ENCODE results near the gene VAPA.

The VAPA gene

DNA sequence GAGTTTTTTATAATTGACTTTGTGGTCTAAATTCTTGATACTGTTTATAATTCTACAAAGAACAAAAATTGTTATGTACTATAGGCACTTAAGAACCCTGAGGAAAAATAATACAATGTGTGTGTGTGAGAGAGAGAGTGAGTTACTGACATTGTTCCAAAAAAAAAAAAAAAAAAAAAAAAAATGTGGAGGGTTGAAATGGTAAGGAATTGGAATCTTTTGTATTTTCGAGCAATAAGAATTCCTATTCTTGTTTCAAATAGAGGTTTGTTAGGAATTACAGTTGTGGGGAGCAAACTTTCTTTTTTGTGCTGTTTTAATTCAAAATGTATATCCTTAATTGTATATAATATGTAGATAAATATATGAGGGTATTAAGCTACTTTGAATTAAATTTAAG, 45.7 kb downstream of the VAPA start:
- Histone ChIP-seq H3K27ac (ENCODE audit: low read depth, low read length) (no peak overlapping the region), H4K91ac (ENCODE audit: low read depth, low read length) (no peak overlapping the region), H3K18ac (ENCODE audit: low read length) (no peak overlapping the region), H2AFZ (ENCODE audit: insufficient read depth, low read length, poor library complexity) (no peak overlapping the region), H3K23ac (ENCODE audit: low read length) (no peak overlapping the region), H4K12ac (ENCODE audit: low read depth, low read length) (no peak overlapping the region), H3K36me3 (ENCODE audit: control insufficient read depth in 1 of 2, insufficient read depth in 2 of 2, low read length in 2 of 2) (peaks cover 0 to 1% of the 10 kb centered on the region in 2 experiments), H3K9me3 (ENCODE audit: insufficient read depth, low read depth, low read length) (no peaks in the 10 kb centered on the region), H3K4me2 (ENCODE audit: low read length) (no peak overlapping the region), H4K8ac (ENCODE audit: low read depth, low read length) (no peak overlapping the region), H2BK12ac (ENCODE audit: low read length) (no peak overlapping the region), H3K79me2 (ENCODE audit: control insufficient read depth, insufficient read depth, low read length, poor library complexity) (no peaks in the 10 kb centered on the region), H3K4me3 (ENCODE audit: low read depth, low read length) (no peak overlapping the region), H3K14ac (ENCODE audit: low read length) (no peak overlapping the region), H3K4ac (ENCODE audit: low read depth, low read length) (no peak overlapping the region), H3K79me1 (ENCODE audit: low read length) (no peaks in the 10 kb centered on the region), H3K4me1 (ENCODE audit: control insufficient read depth in 1 of 2, insufficient read depth in 2 of 2, low read length in 2 of 2) (no peaks in the 10 kb centered on the region), H2BK120ac (ENCODE audit: insufficient read depth, low read length, poor library complexity) (no peak overlapping the region), H2AK5ac (ENCODE audit: low read length) (no peak overlapping the region), H2BK5ac (ENCODE audit: low read depth, low read length, poor library complexity) (no peak overlapping the region), H3K9ac (ENCODE audit: low read length) (no peak overlapping the region), H3K27me3 (ENCODE audit: insufficient read depth, low read length) (no peaks in the 10 kb centered on the region)
- DNase-seq = no peak
- no CpG with 5 or more reads among the region's 1 CpG for WGBS (ENCODE audit: extremely low coverage, insufficient coverage, insufficient read length)

DNA sequence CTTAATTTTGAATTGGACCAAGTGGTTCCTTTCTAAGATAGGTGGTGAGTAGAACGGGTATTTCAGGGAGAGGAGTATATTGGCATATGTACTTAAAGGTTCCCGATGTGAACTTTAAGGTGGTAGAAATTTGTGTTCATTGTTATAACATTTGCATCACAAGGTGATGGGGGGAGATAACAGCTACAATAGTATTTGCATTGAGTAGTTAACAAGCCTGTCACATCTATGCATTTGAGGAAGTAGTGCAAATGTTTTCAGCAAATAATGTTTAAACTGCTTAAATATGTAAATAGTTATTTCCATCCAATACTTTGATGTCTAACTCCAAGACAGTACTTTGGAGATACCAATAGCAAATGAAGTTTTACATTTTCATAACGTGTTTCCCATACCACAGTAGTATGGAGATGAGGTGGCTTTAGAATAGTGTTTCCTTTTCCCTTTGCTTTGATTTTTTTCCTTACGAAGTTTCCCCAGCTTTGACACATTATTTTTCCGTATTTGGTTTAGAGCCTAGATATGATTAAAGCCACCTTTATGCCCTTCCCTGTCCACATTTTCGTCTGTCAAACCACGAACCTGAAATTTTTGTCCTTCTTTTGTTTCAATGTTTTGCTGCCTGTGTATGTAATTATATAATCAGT, 46.6 kb downstream of the VAPA start:
- H4K12ac ChIP-seq (ENCODE audit: low read depth, low read length) = no peak overlapping the region
- no peak overlapping the region for H3K27ac ChIP-seq (ENCODE audit: low read depth, low read length)
- no peak overlapping the region for H2BK12ac ChIP-seq (ENCODE audit: low read length)
- no peak overlapping the region for H2BK120ac ChIP-seq (ENCODE audit: insufficient read depth, low read length, poor library complexity)
- no peak overlapping the region for H2AK5ac ChIP-seq (ENCODE audit: low read length)
- H3K79me1 ChIP-seq (ENCODE audit: low read length) = no peaks in the 10 kb centered on the region
- WGBS (ENCODE audit: extremely low coverage, insufficient coverage, insufficient read length) = no CpG with 5 or more reads among the region's 7 CpGs
- H3K9ac ChIP-seq (ENCODE audit: low read length) = no peak overlapping the region
- H3K23ac ChIP-seq (ENCODE audit: low read length) = no peak overlapping the region
- H3K4me2 ChIP-seq (ENCODE audit: low read length) = no peak overlapping the region
- H3K14ac ChIP-seq (ENCODE audit: low read length) = no peak overlapping the region
- no peaks in the 10 kb centered on the region for H3K9me3 ChIP-seq (ENCODE audit: insufficient read depth, low read depth, low read length)
- H3K4ac ChIP-seq (ENCODE audit: low read depth, low read length) = no peak overlapping the region
- DNase-seq = no peak
- H3K27me3 ChIP-seq (ENCODE audit: insufficient read depth, low read length) = no peaks in the 10 kb centered on the region
- H3K4me1 ChIP-seq (ENCODE audit: control insufficient read depth in 1 of 2, insufficient read depth in 2 of 2, low read length in 2 of 2) = no peaks in the 10 kb centered on the region
- no peak overlapping the region for H3K4me3 ChIP-seq (ENCODE audit: low read depth, low read length)
- no peaks in the 10 kb centered on the region for H3K79me2 ChIP-seq (ENCODE audit: control insufficient read depth, insufficient read depth, low read length, poor library complexity)
- H3K18ac ChIP-seq (ENCODE audit: low read length) = no peak overlapping the region
- peaks cover 0 to 1% of the 10 kb centered on the region in 2 experiments for H3K36me3 ChIP-seq (ENCODE audit: control insufficient read depth in 1 of 2, insufficient read depth in 2 of 2, low read length in 2 of 2)
- no peak overlapping the region for H2AFZ ChIP-seq (ENCODE audit: insufficient read depth, low read length, poor library complexity)
- no peak overlapping the region for H4K91ac ChIP-seq (ENCODE audit: low read depth, low read length)
- no peak overlapping the region for H4K8ac ChIP-seq (ENCODE audit: low read depth, low read length)
- no peak overlapping the region for H2BK5ac ChIP-seq (ENCODE audit: low read depth, low read length, poor library complexity)

- H2BK5ac ChIP-seq (ENCODE audit: low read depth, low read length, poor library complexity) = no peak overlapping the region
- no peak overlapping the region for H2AFZ ChIP-seq (ENCODE audit: insufficient read depth, low read length, poor library complexity)
- no peak overlapping the region for H4K12ac ChIP-seq (ENCODE audit: low read depth, low read length)
- H3K4me1 ChIP-seq (ENCODE audit: control insufficient read depth in 1 of 2, insufficient read depth in 2 of 2, low read length in 2 of 2) = peaks cover 0 to 2% of the 10 kb centered on the region in 2 experiments
- WGBS (ENCODE audit: extremely low coverage, insufficient coverage, insufficient read length) = no CpG with 5 or more reads among the region's 3 CpGs
- no peak overlapping the region for H2AK5ac ChIP-seq (ENCODE audit: low read length)
- no peak overlapping the region for H3K23ac ChIP-seq (ENCODE audit: low read length)
- H3K9ac ChIP-seq (ENCODE audit: low read length) = no peak overlapping the region
- no peak overlapping the region for H3K14ac ChIP-seq (ENCODE audit: low read length)
- no peaks in the 10 kb centered on the region for H3K27me3 ChIP-seq (ENCODE audit: insufficient read depth, low read length)
- H4K91ac ChIP-seq (ENCODE audit: low read depth, low read length) = no peak overlapping the region
- H3K79me2 ChIP-seq (ENCODE audit: control insufficient read depth, insufficient read depth, low read length, poor library complexity) = no peaks in the 10 kb centered on the region
- peaks cover 0 to 1% of the 10 kb centered on the region in 2 experiments for H3K36me3 ChIP-seq (ENCODE audit: control insufficient read depth in 1 of 2, insufficient read depth in 2 of 2, low read length in 2 of 2)
- H3K18ac ChIP-seq (ENCODE audit: low read length) = no peak overlapping the region
- H3K79me1 ChIP-seq (ENCODE audit: low read length) = no peaks in the 10 kb centered on the region
- no peaks in the 10 kb centered on the region for H3K9me3 ChIP-seq (ENCODE audit: insufficient read depth, low read depth, low read length)
- no peak overlapping the region for H3K4ac ChIP-seq (ENCODE audit: low read depth, low read length)
- no peak overlapping the region for H3K4me2 ChIP-seq (ENCODE audit: low read length)
- H4K8ac ChIP-seq (ENCODE audit: low read depth, low read length) = no peak overlapping the region
- H3K4me3 ChIP-seq (ENCODE audit: low read depth, low read length) = no peak overlapping the region
- no peak for DNase-seq
- no peak overlapping the region for H2BK12ac ChIP-seq (ENCODE audit: low read length)
- H2BK120ac ChIP-seq (ENCODE audit: insufficient read depth, low read length, poor library complexity) = no peak overlapping the region
- H3K27ac ChIP-seq (ENCODE audit: low read depth, low read length) = no peak overlapping the region
Measured at GRCh38 chr18:9961041-9961440, 47.2 kb downstream of the VAPA start.

GRCh38 chr18:9965711-9966624, 52.2 kb downstream of the VAPA start:
- Histone ChIP-seq H3K4me2 (ENCODE audit: low read length) (no peak overlapping the region), H2BK12ac (ENCODE audit: low read length) (no peak overlapping the region), H2BK120ac (ENCODE audit: insufficient read depth, low read length, poor library complexity) (no peak overlapping the region), H2BK5ac (ENCODE audit: low read depth, low read length, poor library complexity) (no peak overlapping the region), H3K27me3 (ENCODE audit: insufficient read depth, low read length) (no peaks in the 10 kb centered on the region), H2AK5ac (ENCODE audit: low read length) (no peak overlapping the region), H3K14ac (ENCODE audit: low read length) (no peak overlapping the region), H3K79me2 (ENCODE audit: control insufficient read depth, insufficient read depth, low read length, poor library complexity) (no peaks in the 10 kb centered on the region), H3K4me3 (ENCODE audit: low read depth, low read length) (no peak overlapping the region), H3K27ac (ENCODE audit: low read depth, low read length) (no peak overlapping the region), H4K91ac (ENCODE audit: low read depth, low read length) (no peak overlapping the region), H4K12ac (ENCODE audit: low read depth, low read length) (no peak overlapping the region), H3K4ac (ENCODE audit: low read depth, low read length) (no peak overlapping the region), H2AFZ (ENCODE audit: insufficient read depth, low read length, poor library complexity) (no peak overlapping the region), H3K23ac (ENCODE audit: low read length) (no peak overlapping the region), H3K9ac (ENCODE audit: low read length) (no peak overlapping the region), H4K8ac (ENCODE audit: low read depth, low read length) (no peak overlapping the region), H3K4me1 (ENCODE audit: control insufficient read depth in 1 of 2, insufficient read depth in 2 of 2, low read length in 2 of 2) (peaks cover 0 to 13% of the 10 kb centered on the region in 2 experiments), H3K36me3 (ENCODE audit: control insufficient read depth in 1 of 2, insufficient read depth in 2 of 2, low read length in 2 of 2) (no peaks in the 10 kb centered on the region), H3K18ac (ENCODE audit: low read length) (no peak overlapping the region), H3K79me1 (ENCODE audit: low read length) (no peaks in the 10 kb centered on the region), H3K9me3 (ENCODE audit: insufficient read depth, low read depth, low read length) (peaks cover 2% of the 10 kb centered on the region)
- no CpG with 5 or more reads among the region's 9 CpGs for WGBS (ENCODE audit: extremely low coverage, insufficient coverage, insufficient read length)
- no peak for DNase-seq
